Panc1 (cell line): Measurements from ENCODE around the gene SLC4A4.

Experiments
- CTCF ChIP-seq: fragments of 450-650 bp; IDR thresholded peaks from 2 replicates; pipeline ENCODE4 v1.5.1; 2017; ENCODE audit warnings: mild to moderate bottlenecking
- POLR2AphosphoS5 ChIP-seq: IDR thresholded peaks from 2 replicates; pipeline ENCODE4 v1.6.1; 2012; ENCODE audit warnings: mild to moderate bottlenecking, low read depth, low read length, moderate library complexity
- SIN3A ChIP-seq: IDR thresholded peaks from 2 replicates; pipeline ENCODE4 v1.6.1; 2012; ENCODE audit warnings: low read depth, mild to moderate bottlenecking, low read length, moderate library complexity, borderline replicate concordance; ENCODE audit not compliant: insufficient read depth

DNA sequence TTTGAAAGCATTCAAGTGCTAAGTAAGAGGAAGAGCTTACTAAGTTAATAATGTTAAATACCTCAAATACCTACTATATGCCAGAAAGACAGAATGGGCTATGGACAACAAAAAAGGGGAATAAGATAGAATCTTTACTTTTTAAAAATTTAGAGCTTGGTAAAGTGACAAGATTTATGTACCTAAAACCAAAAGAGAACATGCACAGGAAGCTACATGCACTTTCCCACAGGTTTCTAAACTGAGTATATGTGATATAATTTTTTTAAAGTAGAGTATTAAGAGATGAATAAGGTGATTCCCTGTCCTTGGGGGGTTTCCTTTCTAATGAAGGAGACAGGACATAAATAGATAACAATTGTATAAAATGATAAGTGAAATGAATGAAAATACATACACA lies 30.7 kb downstream of the SLC4A4 start:
- TF ChIP-seq SIN3A (no peak), CTCF (no peak), POLR2AphosphoS5 (no peak)
